HG02763 (cell line): ENCODE results near the gene ITGB2.
"Not testable (repeated sequence)": the region's sequence is repeated elsewhere in the genome, so short reads cannot be mapped to it uniquely, and the experiment has no call there.

Experiments
- ATAC-seq: cut with Tn5 transposase; IDR thresholded peaks from one replicate; pipeline ENCODE4 v1.9.1; 2021; ENCODE audit warnings: mild to moderate bottlenecking, moderate library complexity; ENCODE audit not compliant: unreplicated experiment

Gene ITGB2

DNA sequence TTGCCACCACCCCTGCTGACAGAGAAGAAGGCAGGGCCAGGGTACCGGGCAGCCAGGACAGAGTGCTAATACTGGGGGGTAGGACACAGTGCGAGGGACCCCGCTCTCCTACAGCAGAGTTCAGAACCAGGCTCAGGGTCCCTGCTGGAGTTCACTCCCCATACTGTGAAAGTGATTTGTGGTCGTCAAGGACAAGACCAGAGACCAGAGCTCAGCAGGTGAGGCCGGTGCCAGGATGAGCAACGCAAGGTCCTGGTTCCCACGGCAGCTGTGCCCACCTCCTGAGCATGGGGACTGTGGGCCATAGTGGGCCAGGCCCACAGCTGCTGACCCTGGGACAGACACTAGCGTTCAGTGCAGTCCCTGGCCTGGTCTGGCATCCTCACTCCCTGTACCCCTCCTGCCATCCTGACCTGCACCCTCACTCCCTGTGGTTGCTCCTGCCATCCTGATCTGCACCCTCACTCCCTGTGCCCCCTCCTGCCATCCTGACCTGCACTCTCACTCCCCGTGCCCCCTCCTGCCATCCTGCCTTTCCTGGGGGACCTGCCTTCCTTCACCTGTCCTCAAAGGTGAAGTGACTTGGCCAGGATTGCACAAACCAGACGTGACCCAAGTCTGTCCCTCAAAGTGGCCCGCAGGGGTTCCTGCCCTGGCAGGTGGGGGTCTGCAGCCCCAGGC is 33.4 kb downstream of the ITGB2 start:
- ATAC-seq, result no peak

DNA sequence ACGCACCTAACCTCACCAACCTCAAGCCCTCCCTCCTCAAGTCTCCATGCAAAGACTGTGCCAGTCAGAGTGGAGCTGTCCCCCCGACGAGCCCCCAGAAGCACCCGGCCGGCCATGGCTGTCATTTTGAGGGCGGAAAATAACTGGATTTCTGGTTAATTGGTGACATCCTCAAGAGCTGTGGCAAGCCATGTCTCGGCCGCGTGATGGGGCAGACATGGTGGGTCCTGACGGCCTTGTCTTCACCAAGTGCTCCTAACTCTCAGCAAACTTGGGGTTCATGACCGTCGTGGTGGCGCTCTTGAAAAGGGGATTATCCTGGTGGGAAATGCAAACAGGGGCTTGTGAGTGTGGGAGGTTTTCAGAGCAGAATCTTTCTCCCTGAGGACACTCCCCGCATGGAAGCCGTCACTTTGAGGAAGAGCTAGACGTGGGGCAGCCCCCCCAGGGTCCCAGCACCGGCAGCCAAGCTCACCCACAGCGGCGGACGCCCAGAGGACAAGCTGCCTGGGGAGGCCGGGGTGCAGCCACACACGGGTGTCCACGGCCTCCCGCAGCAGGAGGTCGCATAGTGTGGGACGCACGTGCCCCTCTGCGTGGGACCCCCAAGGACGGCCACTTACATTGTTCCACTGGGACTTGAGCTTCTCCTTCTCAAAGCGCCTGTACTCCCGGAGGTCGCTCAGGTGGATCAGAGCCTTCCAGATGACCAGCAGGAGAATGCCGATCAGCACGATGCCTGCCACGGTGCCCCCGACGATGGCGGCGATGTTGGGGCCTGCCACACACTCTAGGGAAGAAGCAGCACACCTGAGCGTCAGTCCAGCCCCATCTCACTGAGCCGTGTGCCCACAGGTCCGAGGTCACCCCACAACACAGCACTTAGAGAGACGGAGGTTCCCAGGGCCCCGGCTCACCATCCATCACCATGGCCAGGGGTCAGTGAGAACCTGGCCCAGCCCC is 34.3 kb downstream of the ITGB2 start:
- ATAC-seq, result no peak

DNA sequence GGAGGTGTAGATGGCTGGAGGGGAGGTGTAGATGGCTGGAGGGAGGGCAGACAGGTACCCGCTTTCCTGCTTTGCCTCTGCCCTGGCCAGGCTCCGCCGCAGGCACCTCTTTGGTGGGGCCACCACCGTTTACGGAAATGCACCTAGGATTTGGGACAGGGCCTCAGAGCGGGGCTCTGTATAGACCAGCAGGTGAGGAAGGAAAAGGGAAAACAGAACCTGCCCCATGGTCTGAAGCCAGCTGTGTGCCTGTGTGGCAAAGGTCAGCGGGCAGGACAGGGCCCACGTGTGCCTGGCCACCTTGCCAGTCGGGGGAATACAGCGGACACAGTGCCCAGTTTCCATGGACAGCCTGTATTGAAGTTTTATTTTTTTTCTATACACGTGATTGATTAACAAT is 35.1 kb downstream of the ITGB2 start:
- ATAC-seq, result no peak

- ATAC-seq, result no peak
Observed at GRCh38 chr21:44884097-44884496, 36.6 kb downstream of the ITGB2 start.

- ATAC-seq, result no peak
Observed at GRCh38 chr21:44883250-44883649, 37.4 kb downstream of the ITGB2 start.

GRCh38 chr21:44881198-44881872 is 39.4 kb downstream of the ITGB2 start:
- no peak for ATAC-seq

DNA sequence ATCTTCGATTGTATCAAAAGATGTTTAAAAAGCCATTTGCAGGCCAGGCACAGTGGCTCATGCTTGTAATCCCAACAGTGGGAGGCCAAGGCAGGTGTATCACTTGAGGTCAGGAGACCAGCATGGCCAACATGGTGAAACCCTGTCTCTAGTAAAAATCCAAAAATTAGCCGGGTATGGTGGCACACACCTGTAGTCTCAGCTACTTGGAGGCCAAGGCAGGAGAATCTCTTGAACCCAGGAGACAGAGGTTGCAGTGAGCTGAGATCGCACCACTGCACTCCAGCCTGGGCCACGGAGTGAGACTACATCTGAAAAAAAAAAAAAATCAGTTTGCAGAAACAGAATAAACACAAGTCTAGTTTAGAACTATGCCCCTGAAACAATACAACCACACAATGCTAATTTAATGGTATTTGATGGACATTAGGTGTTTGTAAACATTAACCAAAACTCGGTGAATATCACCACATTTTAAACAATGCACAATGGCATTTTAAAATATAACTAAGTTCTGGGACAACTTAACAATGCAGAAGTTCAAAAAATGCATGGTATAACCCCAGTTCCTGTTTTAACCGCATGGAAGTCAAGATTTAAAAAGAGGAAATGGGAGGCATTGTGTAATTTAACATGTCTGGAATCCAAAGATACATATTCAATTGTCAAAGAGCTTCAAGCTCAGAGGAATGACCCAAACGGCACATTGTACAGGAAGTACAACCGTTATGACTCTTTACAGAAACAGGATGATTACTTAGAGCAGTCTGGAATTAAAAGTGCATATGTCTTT is 40.1 kb downstream of the ITGB2 start:
- no peak for ATAC-seq

GRCh38 chr21:44879238-44879637 is 41.5 kb downstream of the ITGB2 start:
- not testable (repeated sequence) for ATAC-seq

GRCh38 chr21:44878053-44878982 is 42.4 kb downstream of the ITGB2 start:
- no peak for ATAC-seq

DNA sequence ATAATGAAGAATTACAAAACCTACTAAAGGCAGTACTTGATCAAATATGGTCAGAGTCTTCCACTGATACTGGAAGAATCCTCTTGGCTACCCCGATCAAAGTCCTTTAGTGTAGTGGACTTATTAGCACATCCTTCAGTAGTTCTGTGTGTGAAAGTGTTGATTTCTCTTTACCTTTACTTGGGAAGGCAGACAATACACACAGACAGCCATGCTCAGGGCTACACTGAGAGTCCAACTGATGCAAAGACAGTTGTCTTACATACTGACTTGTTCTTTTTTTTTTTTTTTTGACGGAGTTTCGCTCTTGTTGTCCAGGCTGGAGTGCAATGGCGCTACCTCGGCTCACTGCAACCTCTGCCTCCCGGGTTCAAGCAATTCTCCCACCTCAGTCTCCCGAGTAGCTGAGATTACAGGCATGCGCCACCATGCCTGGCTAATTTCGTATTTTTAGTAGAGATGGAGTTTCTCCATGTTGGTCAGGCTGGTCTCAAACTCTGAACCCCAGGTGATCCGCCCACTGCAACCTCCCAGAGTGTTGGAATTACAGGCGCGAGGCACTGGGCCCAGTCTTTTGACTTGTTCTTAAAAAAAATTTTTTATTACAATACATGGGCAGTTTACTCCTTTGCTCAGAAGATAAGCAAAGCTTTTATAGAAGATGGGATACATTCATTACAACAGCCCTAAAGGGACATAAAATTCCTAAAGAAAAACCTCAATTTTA is 43.7 kb downstream of the ITGB2 start:
- no peak for ATAC-seq

DNA sequence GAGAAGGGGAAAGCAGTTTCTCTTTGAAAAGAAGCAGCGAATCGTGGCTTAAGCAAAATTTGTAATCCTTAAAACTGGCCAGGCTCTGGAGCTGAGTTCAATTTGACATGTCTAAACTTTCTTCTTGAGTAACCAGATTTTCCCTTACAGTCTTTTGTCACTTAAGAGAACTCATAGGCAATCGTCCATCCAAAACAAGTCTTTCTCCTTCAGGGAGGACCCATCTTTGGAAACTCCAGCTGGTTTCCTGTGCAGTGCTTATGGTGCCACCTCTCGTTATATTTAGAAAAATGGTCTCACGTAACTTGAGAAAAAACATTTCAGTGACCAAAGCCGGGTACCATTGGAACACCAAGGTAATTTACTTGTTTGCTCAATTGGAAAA is 45.4 kb downstream of the ITGB2 start:
- no peak for ATAC-seq

DNA sequence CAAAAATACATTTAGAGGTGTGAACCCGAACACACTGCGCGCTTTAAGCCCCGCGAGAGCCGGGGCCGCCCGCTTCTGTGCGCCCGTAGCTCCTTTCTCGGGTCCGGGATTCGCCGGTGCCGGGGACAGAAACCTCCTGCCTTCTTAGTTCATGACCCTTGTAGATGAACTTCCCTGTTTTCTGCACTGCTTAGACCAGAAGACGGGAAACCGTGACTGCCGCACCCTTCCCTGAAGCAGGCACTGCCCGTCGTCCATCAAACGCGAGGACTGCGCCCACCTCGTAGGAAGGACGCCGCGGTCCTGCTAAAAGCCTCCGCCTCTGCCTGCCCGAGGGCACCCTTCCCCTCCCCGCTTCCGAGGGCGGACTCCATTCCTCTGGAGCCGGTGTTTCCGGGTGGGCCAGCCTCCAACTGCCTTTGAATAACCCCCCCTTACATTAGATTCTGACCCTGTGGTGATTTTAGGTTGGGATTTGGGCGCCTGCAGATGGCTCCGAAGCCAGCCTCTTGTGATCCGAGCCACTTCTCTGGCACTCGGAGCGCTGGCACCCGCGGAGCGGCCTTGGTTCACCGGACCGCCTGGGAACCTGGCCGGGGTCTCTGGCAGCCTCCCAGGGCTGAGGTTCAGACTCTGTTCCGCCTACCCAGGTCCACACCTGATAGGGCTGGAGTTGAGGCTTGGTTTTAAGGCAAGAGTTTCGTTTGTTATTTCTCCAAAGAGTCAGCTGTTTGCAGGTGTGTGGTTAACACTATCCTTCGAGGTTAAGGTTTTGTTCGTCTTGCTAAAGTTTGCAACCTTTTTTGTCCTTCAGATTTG is 46.0 kb downstream of the ITGB2 start:
- no peak for ATAC-seq

- ATAC-seq, result no peak
Observed at GRCh38 chr21:44874240-44874496, 46.5 kb downstream of the ITGB2 start.

GRCh38 chr21:44873356-44874239 is 47.1 kb downstream of the ITGB2 start, which contains the start of gene PTTG1IP:
TSS of gene PTTG1IP (minus strand) at chr21:44873690. CDS start at chr21:44873616, 74 bp downstream.
- ATAC-seq, result peak; percentile 74

GRCh38 chr21:44872649-44873355 is 47.9 kb downstream of the ITGB2 start:
- ATAC-seq, result no peak

DNA sequence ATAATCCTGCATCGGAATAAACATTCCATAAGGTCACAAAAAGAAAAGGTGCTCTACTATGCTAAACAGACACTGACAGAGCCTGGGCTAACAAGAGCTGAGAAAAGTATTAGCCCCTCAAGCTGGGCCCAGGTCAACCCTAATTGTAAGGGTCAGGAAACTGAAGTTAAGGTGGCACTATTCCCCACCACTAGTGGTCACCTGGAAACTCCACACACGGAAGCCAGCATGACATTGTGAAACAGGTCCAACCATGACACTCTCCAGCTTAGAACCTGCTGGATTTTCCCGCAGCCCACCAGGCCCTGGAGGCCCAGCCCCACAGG is 48.4 kb downstream of the ITGB2 start:
- ATAC-seq, result no peak
